Ovary (tissue), 9 donors: ENCODE results near the gene CMIP. TPM values are rescaled to one million over a fixed set of nuclear protein-coding genes. Genes with fewer than 3 reads are reported as not detected.

Experiments
- DNase-seq, 5 donors: peaks; one replicate each; pipeline ENCODE4 v3.0.0-alpha.2; 2019 to 2020
- H3K27ac ChIP-seq, 2 donors: fragments of 200-600 bp; one replicate each; pipeline versions ENCODE4 v1.5.1 to v1.8.0; 2019 to 2022
- H3K27me3 ChIP-seq: fragments of 200-600 bp; one replicate; pipeline ENCODE4 v1.8.0; 2022
- H3K36me3 ChIP-seq: fragments of 200-600 bp; sonication (generic); one replicate; pipeline ENCODE4 v1.5.1; 2019
- H3K4me1 ChIP-seq: one replicate; pipeline ENCODE4 v1.8.1; 2013; ENCODE audit warnings: mild to moderate bottlenecking, moderate library complexity; ENCODE audit not compliant: insufficient read depth
- H3K4me3 ChIP-seq: fragments of 200-600 bp; sonication (generic); one replicate; pipeline ENCODE4 v1.5.1; 2017
- H3K9me3 ChIP-seq, 2 donors: fragments of 200-600 bp in 1 of 2; sonication (generic) in 1 of 2; one replicate each; pipeline versions ENCODE4 v1.5.1 to v1.8.1; 2013 to 2019; ENCODE audit warnings: mild to moderate bottlenecking in 1 of 2, moderate library complexity in 1 of 2
- EP300 ChIP-seq: sonication (generic); formaldehyde crosslinking; IDR thresholded peaks from one replicate; pipeline ENCODE4 v1.6.1; 2017; ENCODE audit warnings: antibody characterized with exemption
- POLR2A ChIP-seq: fragments of 450-650 bp; IDR thresholded peaks from one replicate; pipeline ENCODE4 v1.6.1; 2017; ENCODE audit warnings: antibody characterized with exemption, mild to moderate bottlenecking, moderate library complexity
- WGBS, 3 donors: extraction: QIAGEN DNeasy Blood & Tissue Kit in 1 of 3; methylation state at CpG; one replicate each; pipeline versions ENCODE4 v1.1.5 to v1.1.7; 2013 to 2017; 5-methylcytosine and 5-hydroxymethylcytosine counted together
- intact Hi-C, 4 donors: fragments of 100-400 bp; cut with DNase I; formaldehyde crosslinking; loops; one replicate each; pipeline versions ENCODE4 v1.11.0 to v1.15.1; 2022 to 2023
- polyA plus RNA-seq, 2 donors: library from polyadenylated mRNA; stranded (reverse); fragments of 200-250 nt in 1 of 2; fragments of 350-450 nt in 1 of 2; fragmentation: Illumina TruSeq in 1 of 2; extraction: RNeasy Lipid Tissue Mini Kit (QIAGEN cat#74804) in 1 of 2; gene quantifications; one replicate each; pipeline ENCODE4 v1.2.3, GENCODE V29; 2013 to 2014
- total RNA-seq, 7 donors: library from RNA; depleted of rRNA in 2 of 7; stranded (reverse); fragments of >200 nt in 2 of 7; fragmentation: NEBNext Ultra II Directional in 3 of 7; extraction: Animal tissue kit (Norgen Biotek cat#: 25700) in 3 of 7; gene quantifications; one replicate each; pipeline versions ENCODE4 v1.1.0 to v1.2.4, GENCODE V29; 2016 to 2023
- TF ChIP-seq, protein P1 (sequence below), 3 donors: fragments of 450-650 bp in 2 of 3; fragments of 200-600 bp in 1 of 3; IDR thresholded peaks; one replicate each; pipeline versions ENCODE4 v1.5.1 to v1.8.0; 2016 to 2022; ENCODE audit warnings: antibody characterized with exemption in 3 of 3, mild to moderate bottlenecking in 1 of 3
- donor health status: DM: no; HTN: no; CAD: no; lungs with moderate emphysema.
- donor health status: DM: no; HTN: no; CAD: no.
- donor health status: Bipolar disorder and iron deficiency.
- donor health status: DM: yes; HTN: yes; CAD: no.
- donor health status: DM: no; HTN: no; CAD: no.
- donor health status: DM: yes; HTN: yes; CAD: no.

Gene CMIP
- total and polyA plus RNA-seq, 9 donors, result 19.4 to 68.2 (median 38.7) TPM

DNA sequence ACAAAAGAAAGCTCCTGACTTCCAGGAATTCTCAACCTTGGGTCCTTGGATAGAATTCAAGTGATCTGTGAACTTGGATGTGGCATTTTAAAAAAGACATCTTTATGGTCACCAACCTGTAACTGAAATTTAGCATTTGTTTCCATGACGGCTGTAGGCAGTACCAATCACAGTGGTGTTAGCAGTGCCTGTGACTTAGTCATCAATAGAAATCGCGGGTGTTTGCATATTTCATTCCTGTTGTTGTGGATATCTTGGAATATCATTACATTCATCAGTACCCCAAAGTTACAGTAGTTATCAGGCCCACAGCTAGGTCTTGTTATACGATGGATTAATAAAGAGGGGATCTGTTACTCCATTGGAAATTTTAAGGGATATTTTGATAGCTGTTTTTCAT is 81.6 kb downstream of the CMIP start:
- Histone ChIP-seq H3K4me1 (peaks cover 4% of the 10 kb centered on the region), H3K27ac (no peak overlapping the region), H3K36me3 (no peaks in the 10 kb centered on the region), H3K27me3 (no peaks in the 10 kb centered on the region), H3K9me3 (no peaks in the 10 kb centered on the region), H3K4me3 (no peak overlapping the region)
- 43 to 66% (median 59%) methylated on average over 4 of the region's 4 CpGs for WGBS, 3 donors
- TF ChIP-seq EP300 (no peak), POLR2A (no peak)
- TF ChIP-seq, protein P1, sequence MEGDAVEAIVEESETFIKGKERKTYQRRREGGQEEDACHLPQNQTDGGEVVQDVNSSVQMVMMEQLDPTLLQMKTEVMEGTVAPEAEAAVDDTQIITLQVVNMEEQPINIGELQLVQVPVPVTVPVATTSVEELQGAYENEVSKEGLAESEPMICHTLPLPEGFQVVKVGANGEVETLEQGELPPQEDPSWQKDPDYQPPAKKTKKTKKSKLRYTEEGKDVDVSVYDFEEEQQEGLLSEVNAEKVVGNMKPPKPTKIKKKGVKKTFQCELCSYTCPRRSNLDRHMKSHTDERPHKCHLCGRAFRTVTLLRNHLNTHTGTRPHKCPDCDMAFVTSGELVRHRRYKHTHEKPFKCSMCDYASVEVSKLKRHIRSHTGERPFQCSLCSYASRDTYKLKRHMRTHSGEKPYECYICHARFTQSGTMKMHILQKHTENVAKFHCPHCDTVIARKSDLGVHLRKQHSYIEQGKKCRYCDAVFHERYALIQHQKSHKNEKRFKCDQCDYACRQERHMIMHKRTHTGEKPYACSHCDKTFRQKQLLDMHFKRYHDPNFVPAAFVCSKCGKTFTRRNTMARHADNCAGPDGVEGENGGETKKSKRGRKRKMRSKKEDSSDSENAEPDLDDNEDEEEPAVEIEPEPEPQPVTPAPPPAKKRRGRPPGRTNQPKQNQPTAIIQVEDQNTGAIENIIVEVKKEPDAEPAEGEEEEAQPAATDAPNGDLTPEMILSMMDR (IDR thresholded peaks at IDR 0.05), result no peak
- DNase-seq, result no peak
- intact Hi-C loops, result no loop called here

DNA sequence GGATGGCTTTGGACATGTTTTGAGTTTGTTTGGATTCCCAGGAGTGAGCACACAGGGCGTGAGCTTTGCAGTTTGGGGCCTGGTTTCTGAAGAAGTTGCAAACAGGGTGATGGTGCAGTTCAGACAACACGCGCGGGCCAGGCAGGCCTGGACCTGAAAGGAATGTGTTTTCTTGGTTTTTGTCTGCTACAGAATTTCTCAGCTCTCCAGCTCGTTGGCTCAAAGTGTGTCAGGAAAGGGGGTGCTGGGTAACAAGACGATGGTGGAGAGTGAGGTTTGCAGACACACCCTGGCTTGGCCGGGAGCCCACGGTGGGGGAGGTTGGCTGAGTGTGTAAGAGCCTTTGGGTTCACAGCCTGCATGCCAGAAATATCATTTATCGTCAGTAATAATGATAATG is 82.3 kb downstream of the CMIP start:
- Histone ChIP-seq H3K9me3 (no peaks in the 10 kb centered on the region), H3K27ac (peak overlapping the region in 1 of 2 donors; percentile 60), H3K4me1 (peaks cover 4% of the 10 kb centered on the region), H3K27me3 (no peaks in the 10 kb centered on the region), H3K4me3 (no peak overlapping the region), H3K36me3 (no peaks in the 10 kb centered on the region)
- intact Hi-C loops, result no loop called here
- TF ChIP-seq EP300, result no peak
- TF ChIP-seq, protein P1 (IDR thresholded peaks at IDR 0.05), result no peak
- no peak for TF ChIP-seq POLR2A
- DNase-seq, result peak; percentile 48 to 78 (median 62)
- 9 to 12% (median 10%) methylated on average over 9 of the region's 9 CpGs for WGBS, 3 donors

DNA sequence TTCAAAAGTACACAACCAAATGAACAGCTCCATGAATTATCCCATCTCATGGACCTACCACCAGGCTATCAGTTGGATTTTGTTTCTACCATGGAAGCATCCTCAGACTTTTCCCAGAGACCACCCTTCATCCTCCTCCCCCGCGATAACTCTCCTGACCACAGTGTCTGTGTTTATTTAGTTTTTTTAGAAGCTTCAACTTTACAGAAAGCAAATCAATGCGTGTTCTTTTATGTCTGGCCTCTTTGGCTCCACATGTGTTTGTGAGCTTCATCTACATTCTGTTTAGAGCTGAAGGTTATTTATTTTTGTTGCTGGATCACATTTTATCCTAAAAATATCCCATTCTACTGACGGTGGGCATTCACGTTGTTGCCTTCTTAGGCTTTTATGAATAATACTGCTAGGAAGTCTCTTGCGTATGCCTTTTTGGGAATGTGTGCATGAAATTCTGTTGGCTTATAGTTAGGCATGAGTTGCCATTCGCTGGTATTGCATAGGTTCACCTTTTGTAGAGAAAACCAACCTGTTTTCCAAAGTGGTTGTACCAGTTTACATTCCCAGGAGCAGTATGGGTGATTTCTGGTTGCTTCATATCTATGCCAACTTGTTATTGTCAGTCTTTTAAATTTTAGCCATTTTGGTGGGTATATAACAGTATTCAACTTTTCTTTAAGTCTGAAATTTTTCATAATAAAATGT is 83.0 kb downstream of the CMIP start:
- H3K27ac ChIP-seq, result no peak overlapping the region
- H3K36me3 ChIP-seq, result no peaks in the 10 kb centered on the region
- DNase-seq, result no peak
- no peaks in the 10 kb centered on the region for H3K9me3 ChIP-seq
- TF ChIP-seq, protein P1 (IDR thresholded peaks at IDR 0.05), result no peak
- TF ChIP-seq EP300 (no peak), POLR2A (no peak)
- 82 to 92% (median 87%) methylated on average over 7 of the region's 7 CpGs for WGBS, 3 donors
- intact Hi-C loops, result no loop called here
- peaks cover 4% of the 10 kb centered on the region for H3K4me1 ChIP-seq
- no peaks in the 10 kb centered on the region for H3K27me3 ChIP-seq
- no peak overlapping the region for H3K4me3 ChIP-seq

DNA sequence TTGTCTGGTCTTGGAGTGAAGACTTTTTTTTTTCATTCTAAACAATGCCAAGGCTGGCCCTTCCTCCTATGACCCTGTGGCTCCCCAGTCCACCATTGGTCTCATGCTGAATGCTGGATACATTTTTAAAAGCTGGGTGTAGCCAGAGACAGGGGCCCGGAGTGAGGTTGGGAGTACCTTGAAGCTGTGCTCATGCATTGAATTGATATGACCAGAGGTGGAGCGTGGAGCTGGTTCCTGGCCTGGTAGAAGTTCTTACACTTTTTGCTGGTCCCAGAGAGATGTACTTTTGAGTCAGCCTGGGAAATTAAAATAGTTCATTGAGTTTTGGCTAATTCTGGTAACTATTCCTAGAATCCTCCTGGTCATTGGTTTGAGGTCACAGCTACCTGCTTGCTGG is 83.6 kb downstream of the CMIP start:
- DNase-seq, result no peak
- Histone ChIP-seq H3K27me3 (no peaks in the 10 kb centered on the region), H3K9me3 (no peaks in the 10 kb centered on the region), H3K4me3 (no peak overlapping the region), H3K27ac (no peak overlapping the region), H3K4me1 (peaks cover 4% of the 10 kb centered on the region), H3K36me3 (no peaks in the 10 kb centered on the region)
- TF ChIP-seq EP300 (no peak), POLR2A (no peak)
- TF ChIP-seq, protein P1 (IDR thresholded peaks at IDR 0.05), result no peak
- 91 to 99% (median 97%) methylated on average over 2 of the region's 2 CpGs for WGBS, 3 donors
- intact Hi-C loops, result no loop called here
